Activated T-helper 17 cell treated with anti-CD3 and anti-CD28 coated beads, Interleukin-2, amount 50 U/mL, for 72 hours (primary cell): ENCODE data around the gene PTPRC. TPM values are rescaled to one million over a fixed set of nuclear protein-coding genes. Genes with fewer than 3 reads are reported as not detected.
"Not testable (repeated sequence)": the region's sequence is repeated elsewhere in the genome, so short reads cannot be mapped to it uniquely, and the experiment has no call there.

Source experiments
- ATAC-seq: fragments of 150-1000 bp; cut with Tn5 transposase; replicated peaks from 2 replicates; pipeline ENCODE4 v1.10.0; 2021; ENCODE audit warnings: mild to moderate bottlenecking, moderate library complexity
- H3K27ac Mint-ChIP-seq: one replicate; pipeline ENCODE4 v1.8.0; 2022; ENCODE audit warnings: mixed read lengths
- H3K27me3 Mint-ChIP-seq: one replicate; pipeline ENCODE4 v1.8.0; 2022; ENCODE audit warnings: mixed read lengths
- H3K36me3 Mint-ChIP-seq: one replicate; pipeline ENCODE4 v1.8.0; 2022; ENCODE audit warnings: low read depth, mild to moderate bottlenecking, mixed read lengths
- H3K4me1 Mint-ChIP-seq: one replicate; pipeline ENCODE4 v1.8.0; 2022; ENCODE audit warnings: mixed read lengths
- H3K4me3 Mint-ChIP-seq: one replicate; pipeline ENCODE4 v1.8.0; 2022; ENCODE audit warnings: mild to moderate bottlenecking, mixed read lengths
- H3K9me3 Mint-ChIP-seq: one replicate; pipeline ENCODE4 v1.8.0; 2022; ENCODE audit warnings: mixed read lengths
- total RNA-seq, 2 donors: library from RNA; stranded (reverse); gene quantifications; one replicate each; pipeline ENCODE4 v1.2.3, GENCODE V29; 2022

The PTPRC gene
- 100 to 1,000 TPM; 366 to 421 TPM for total RNA-seq

- Mint-ChIP-seq H3K36me3 (peaks cover 53% of the 10 kb centered on the region), H3K4me3 (peak within 1 kb of the TSS; percentile 89), H3K4me1 (peaks cover 41% of the 10 kb centered on the region), H3K27me3 (no peaks in the 10 kb centered on the region), H3K9me3 (peaks cover 5% of the 10 kb centered on the region), H3K27ac (peak within 1 kb of the TSS; percentile 98)
- peak; percentile 68 for ATAC-seq
Measured at GRCh38 chr1:198638894-198639635, at the start of gene PTPRC. Gene PTPRC (plus strand): TSS chr1:198639040. CDS start chr1:198639269, 229 bp downstream.

GRCh38 chr1:198590454-198590853, 48.4 kb upstream of the PTPRC start:
- Mint-ChIP-seq H3K9me3 (peaks cover 7% of the 10 kb centered on the region), H3K27me3 (no peaks in the 10 kb centered on the region), H3K4me3 (no peak overlapping the region), H3K36me3 (no peaks in the 10 kb centered on the region), H3K4me1 (peaks cover 8% of the 10 kb centered on the region), H3K27ac (no peak overlapping the region)
- ATAC-seq, result no peak

- no peak for ATAC-seq
- Mint-ChIP-seq H3K4me1 (peaks cover 26% of the 10 kb centered on the region), H3K27me3 (no peaks in the 10 kb centered on the region), H3K9me3 (no peaks in the 10 kb centered on the region), H3K36me3 (no peaks in the 10 kb centered on the region), H3K4me3 (no peak overlapping the region), H3K27ac (no peak overlapping the region)
Measured at GRCh38 chr1:198595765-198596164, 43.1 kb upstream of the PTPRC start.

GRCh38 chr1:198597690-198598430, 41.0 kb upstream of the PTPRC start:
- Mint-ChIP-seq H3K27me3 (no peaks in the 10 kb centered on the region), H3K4me1 (peaks cover 43% of the 10 kb centered on the region), H3K27ac (peak overlapping the region; percentile 9), H3K4me3 (peak overlapping the region; percentile 55), H3K9me3 (peaks cover 4% of the 10 kb centered on the region), H3K36me3 (no peaks in the 10 kb centered on the region)
- ATAC-seq, result no peak

GRCh38 chr1:198598796-198599321, 40.0 kb upstream of the PTPRC start:
- peak overlapping the region; percentile 55 for H3K4me3 Mint-ChIP-seq
- peaks cover 46% of the 10 kb centered on the region for H3K4me1 Mint-ChIP-seq
- peak overlapping the region; percentile 28 for H3K27ac Mint-ChIP-seq
- peaks cover 4% of the 10 kb centered on the region for H3K9me3 Mint-ChIP-seq
- no peaks in the 10 kb centered on the region for H3K36me3 Mint-ChIP-seq
- no peaks in the 10 kb centered on the region for H3K27me3 Mint-ChIP-seq
- ATAC-seq, result no peak

GRCh38 chr1:198599749-198600148, 39.1 kb upstream of the PTPRC start:
- Mint-ChIP-seq H3K27ac (no peak overlapping the region), H3K9me3 (peaks cover 4% of the 10 kb centered on the region), H3K4me1 (peaks cover 45% of the 10 kb centered on the region), H3K27me3 (no peaks in the 10 kb centered on the region), H3K36me3 (no peaks in the 10 kb centered on the region), H3K4me3 (peak overlapping the region; percentile 70)
- no peak for ATAC-seq

- no peak for ATAC-seq
- H3K4me1 Mint-ChIP-seq, result peaks cover 34% of the 10 kb centered on the region
- peak overlapping the region; percentile 79 for H3K27ac Mint-ChIP-seq
- no peaks in the 10 kb centered on the region for H3K27me3 Mint-ChIP-seq
- peaks cover 4% of the 10 kb centered on the region for H3K9me3 Mint-ChIP-seq
- no peaks in the 10 kb centered on the region for H3K36me3 Mint-ChIP-seq
- peak overlapping the region; percentile 70 for H3K4me3 Mint-ChIP-seq
Measured at GRCh38 chr1:198600906-198601305, 37.9 kb upstream of the PTPRC start.

GRCh38 chr1:198601310-198601709, 37.5 kb upstream of the PTPRC start:
- Mint-ChIP-seq H3K4me3 (peak overlapping the region; percentile 70), H3K4me1 (peaks cover 38% of the 10 kb centered on the region), H3K27ac (peak overlapping the region; percentile 79)
- H3K9me3 Mint-ChIP-seq, H3K27me3 Mint-ChIP-seq, H3K36me3 Mint-ChIP-seq, ATAC-seq: not testable (repeated sequence)

GRCh38 chr1:198601936-198602889, 36.6 kb upstream of the PTPRC start:
- H3K27me3 Mint-ChIP-seq, result no peaks in the 10 kb centered on the region
- peak; percentile 85 for ATAC-seq

GRCh38 chr1:198604975-198605374, 33.9 kb upstream of the PTPRC start:
- no peak overlapping the region for H3K27ac Mint-ChIP-seq
- H3K9me3 Mint-ChIP-seq, result peaks cover 7% of the 10 kb centered on the region
- peak overlapping the region; percentile 70 for H3K4me3 Mint-ChIP-seq
- peaks cover 42% of the 10 kb centered on the region for H3K4me1 Mint-ChIP-seq
- no peaks in the 10 kb centered on the region for H3K27me3 Mint-ChIP-seq
- ATAC-seq, result no peak
- no peaks in the 10 kb centered on the region for H3K36me3 Mint-ChIP-seq

More at GRCh38 chr1:198601936-198602889, 36.6 kb upstream of the PTPRC start:
- Mint-ChIP-seq H3K36me3 (no peaks in the 10 kb centered on the region), H3K27ac (peak overlapping the region; percentile 79), H3K9me3 (peaks cover 4% of the 10 kb centered on the region), H3K4me3 (peak overlapping the region; percentile 70), H3K4me1 (peaks cover 44% of the 10 kb centered on the region)

- Mint-ChIP-seq H3K27ac (no peak overlapping the region), H3K4me1 (peaks cover 40% of the 10 kb centered on the region), H3K4me3 (peak overlapping the region; percentile 70), H3K9me3 (peaks cover 7% of the 10 kb centered on the region), H3K27me3 (no peaks in the 10 kb centered on the region), H3K36me3 (no peaks in the 10 kb centered on the region)
- ATAC-seq, result no peak
Measured at GRCh38 chr1:198605406-198605805, 33.4 kb upstream of the PTPRC start.

- no peak for ATAC-seq
- peak overlapping the region; percentile 70 for H3K4me3 Mint-ChIP-seq
- H3K36me3 Mint-ChIP-seq, result no peaks in the 10 kb centered on the region
- peaks cover 7% of the 10 kb centered on the region for H3K9me3 Mint-ChIP-seq
- no peaks in the 10 kb centered on the region for H3K27me3 Mint-ChIP-seq
- peaks cover 45% of the 10 kb centered on the region for H3K4me1 Mint-ChIP-seq
- peak overlapping the region; percentile 63 for H3K27ac Mint-ChIP-seq
Measured at GRCh38 chr1:198606020-198606438, 32.8 kb upstream of the PTPRC start.

GRCh38 chr1:198607714-198608113, 31.1 kb upstream of the PTPRC start:
- peaks cover 3% of the 10 kb centered on the region for H3K9me3 Mint-ChIP-seq
- peaks cover 44% of the 10 kb centered on the region for H3K4me1 Mint-ChIP-seq
- no peaks in the 10 kb centered on the region for H3K27me3 Mint-ChIP-seq
- H3K36me3 Mint-ChIP-seq, result no peaks in the 10 kb centered on the region
- no peak overlapping the region for H3K27ac Mint-ChIP-seq
- ATAC-seq, result no peak
- H3K4me3 Mint-ChIP-seq, result no peak overlapping the region

GRCh38 chr1:198610362-198610761, 28.5 kb upstream of the PTPRC start:
- Mint-ChIP-seq H3K27me3 (no peaks in the 10 kb centered on the region), H3K27ac (peak overlapping the region; percentile 95), H3K4me3 (peak overlapping the region; percentile 90), H3K36me3 (peaks cover 4% of the 10 kb centered on the region), H3K9me3 (peaks cover 3% of the 10 kb centered on the region), H3K4me1 (peaks cover 45% of the 10 kb centered on the region)
- no peak for ATAC-seq
